Caco-2 (cell line): Measurements from ENCODE around the gene INKA2. TPM values are rescaled to one million over a fixed set of nuclear protein-coding genes. Genes with fewer than 3 reads are reported as not detected.

Source experiments
- BruUV-seq: library from RNA; stranded (reverse); fragments of 400-500 nt; replicated peaks from 2 replicates; lab custom pipeline; 2021; lab: Mats Ljungman, UMichigan
- CTCF ChIA-PET: fragments of 300-600 bp; sonication (Branson Sonifier 250); formaldehyde crosslinking; loops from one replicate; lab custom pipeline; 2022; ENCODE audit warnings: antibody characterized with exemption; lab: Charles Lee
- POLR2A ChIA-PET: fragments of 300-600 bp; sonication (Branson Sonifier 250); formaldehyde crosslinking; loops from one replicate; lab custom pipeline; 2022; ENCODE audit warnings: antibody characterized with exemption; lab: Charles Lee
- DNase-seq, 2 experiments: peaks; one replicate each; pipeline versions ENCODE4 v3.0.0 to v3.0.0-alpha.2; 2020 to 2022
- H3K27me3 ChIP-seq: replicated peaks from 2 replicates; pipeline ENCODE4 v1.6.0; 2011; ENCODE audit warnings: low read length; ENCODE audit not compliant: control insufficient read depth, insufficient read depth
- H3K36me3 ChIP-seq: 2 replicates; pipeline ENCODE4 v1.5.1; 2011; ENCODE audit warnings: low read length; ENCODE audit not compliant: control insufficient read depth, insufficient read depth
- H3K4me1 ChIP-seq: fragments of 250-450 bp; sonication (Bioruptor Pico); 2 replicates; pipeline ENCODE4 v1.5.1; 2020; ENCODE audit warnings: mild to moderate bottlenecking
- H3K4me3 ChIP-seq: 2 replicates; pipeline ENCODE4 v1.5.1; 2011; ENCODE audit warnings: low read depth, mild to moderate bottlenecking, control low read depth, low read length
- H3K9me3 ChIP-seq: fragments of 250-450 bp; sonication (Bioruptor Pico); 2 replicates; pipeline ENCODE4 v1.5.1; 2020; ENCODE audit warnings: mild to moderate bottlenecking, moderate library complexity
- H3K27ac Mint-ChIP-seq: one replicate; pipeline ENCODE4 v1.8.0; 2022; ENCODE audit warnings: mixed read lengths; ENCODE audit not compliant: unreplicated experiment
- H3K27me3 Mint-ChIP-seq: one replicate; pipeline ENCODE4 v1.8.0; 2022; ENCODE audit warnings: mixed read lengths; ENCODE audit not compliant: insufficient read depth, unreplicated experiment
- H3K36me3 Mint-ChIP-seq: one replicate; pipeline ENCODE4 v1.8.0; 2022; ENCODE audit warnings: mild to moderate bottlenecking, mixed read lengths; ENCODE audit not compliant: insufficient read depth, unreplicated experiment
- H3K4me1 Mint-ChIP-seq: one replicate; pipeline ENCODE4 v1.8.0; 2022; ENCODE audit warnings: low read depth, mixed read lengths; ENCODE audit not compliant: unreplicated experiment
- H3K4me3 Mint-ChIP-seq: one replicate; pipeline ENCODE4 v1.8.0; 2022; ENCODE audit warnings: mild to moderate bottlenecking, moderate library complexity, mixed read lengths; ENCODE audit not compliant: unreplicated experiment
- H3K9me3 Mint-ChIP-seq: one replicate; pipeline ENCODE4 v1.8.0; 2022; ENCODE audit warnings: mixed read lengths; ENCODE audit not compliant: unreplicated experiment
- intact Hi-C: fragments of 100-400 bp; cut with micrococcal nuclease; formaldehyde crosslinking; loops from one replicate; pipeline ENCODE4 v1.10.0; 2022; ENCODE audit not compliant: unreplicated experiment
- total RNA-seq: library from RNA; stranded (reverse); gene quantifications from 2 replicates; pipeline ENCODE4 v1.2.3, GENCODE V29; 2022
- TF ChIP-seq, protein P1 (sequence below), 2 experiments: fragments of 200-600 bp in 1 of 2; IDR thresholded peaks; 1 replicate in 1 of 2; 2 replicates in 1 of 2; pipeline versions ENCODE4 v1.5.1 to v1.8.0; 2011 to 2022; ENCODE audit warnings: antibody characterized with exemption in 1 of 2, control low read depth in 1 of 2, inconsistent platforms in 1 of 2, low read depth in 1 of 2, low read length in 1 of 2, mild to moderate bottlenecking in 1 of 2, moderate library complexity in 1 of 2; ENCODE audit not compliant: insufficient read depth in 1 of 2, severe bottlenecking in 1 of 2, unreplicated experiment in 1 of 2

The INKA2 gene
- total RNA-seq, 1 experiment from 2014 or later = 5.8 TPM

DNA sequence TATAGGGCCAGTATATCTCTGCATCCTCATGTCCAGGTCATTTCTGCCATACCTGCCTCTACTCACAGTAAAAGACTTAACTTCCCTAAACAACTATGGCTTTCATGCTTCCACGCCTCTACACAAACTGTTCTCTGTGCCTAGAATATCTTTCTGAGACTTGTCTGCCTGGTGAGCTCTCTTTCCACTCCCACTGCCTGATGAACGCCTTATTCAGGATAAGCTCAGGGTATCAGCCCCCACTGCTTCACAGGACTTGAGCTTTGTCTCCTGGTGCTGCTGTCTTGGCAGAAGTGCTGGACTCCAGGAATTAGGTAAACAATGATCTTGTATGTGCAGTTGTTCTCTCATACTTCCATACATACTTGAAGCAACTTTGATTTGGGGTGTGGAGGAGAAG, 11.7 kb upstream of the INKA2 start:
- Mint-ChIP-seq H3K27me3 (no peaks in the 10 kb centered on the region), H3K36me3 (peaks cover 9% of the 10 kb centered on the region), H3K27ac (no peak overlapping the region), H3K9me3 (no peaks in the 10 kb centered on the region), H3K4me3 (no peak overlapping the region), H3K4me1 (peaks cover 6% of the 10 kb centered on the region)
- no peak for DNase-seq
- ChIA-PET POLR2A (no interaction called here), CTCF (interaction anchor here (0.9 to 1.3 kb wide), 2 partner anchors 11 to 269 kb away, joined by 3 read pairs; partner anchors contain the start of gene INKA2)
- BruUV-seq = no TSS peak
- TF ChIP-seq, protein P1, sequence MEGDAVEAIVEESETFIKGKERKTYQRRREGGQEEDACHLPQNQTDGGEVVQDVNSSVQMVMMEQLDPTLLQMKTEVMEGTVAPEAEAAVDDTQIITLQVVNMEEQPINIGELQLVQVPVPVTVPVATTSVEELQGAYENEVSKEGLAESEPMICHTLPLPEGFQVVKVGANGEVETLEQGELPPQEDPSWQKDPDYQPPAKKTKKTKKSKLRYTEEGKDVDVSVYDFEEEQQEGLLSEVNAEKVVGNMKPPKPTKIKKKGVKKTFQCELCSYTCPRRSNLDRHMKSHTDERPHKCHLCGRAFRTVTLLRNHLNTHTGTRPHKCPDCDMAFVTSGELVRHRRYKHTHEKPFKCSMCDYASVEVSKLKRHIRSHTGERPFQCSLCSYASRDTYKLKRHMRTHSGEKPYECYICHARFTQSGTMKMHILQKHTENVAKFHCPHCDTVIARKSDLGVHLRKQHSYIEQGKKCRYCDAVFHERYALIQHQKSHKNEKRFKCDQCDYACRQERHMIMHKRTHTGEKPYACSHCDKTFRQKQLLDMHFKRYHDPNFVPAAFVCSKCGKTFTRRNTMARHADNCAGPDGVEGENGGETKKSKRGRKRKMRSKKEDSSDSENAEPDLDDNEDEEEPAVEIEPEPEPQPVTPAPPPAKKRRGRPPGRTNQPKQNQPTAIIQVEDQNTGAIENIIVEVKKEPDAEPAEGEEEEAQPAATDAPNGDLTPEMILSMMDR (IDR thresholded peaks at IDR 0.05; ENCODE audit: insufficient read depth in 1 of 2, low read depth in 1 of 2, low read length in 1 of 2, severe bottlenecking in 1 of 2, unreplicated experiment in 1 of 2) = no peak
- intact Hi-C loops = no loop called here
- Histone ChIP-seq H3K4me1 (peaks cover 5% of the 10 kb centered on the region; the same call in 1 of the 2 replicates), H3K4me3 (no peak overlapping the region), H3K9me3 (no peaks in the 10 kb centered on the region), H3K36me3 (no peaks in the 10 kb centered on the region), H3K27me3 (no peaks in the 10 kb centered on the region)

DNA sequence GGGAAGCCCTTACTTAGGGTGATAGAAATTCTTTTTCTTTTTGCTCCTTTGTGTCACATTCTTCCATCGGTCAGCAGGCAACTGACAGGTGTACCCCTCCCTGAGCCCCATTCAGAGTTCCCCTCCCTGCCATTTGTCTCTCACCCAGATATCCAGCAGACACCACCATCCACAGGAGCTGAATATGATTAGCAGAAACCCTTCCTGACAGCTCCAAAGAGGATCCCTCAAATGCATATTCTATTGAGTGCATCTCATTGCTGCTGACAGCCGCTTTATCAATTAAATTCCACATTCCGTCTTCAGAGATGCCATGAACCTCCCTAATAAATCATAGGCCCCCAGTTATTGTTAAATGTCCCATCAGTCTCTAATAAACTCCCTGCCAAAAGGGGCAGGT, 10.4 kb upstream of the INKA2 start:
- ChIA-PET POLR2A (no interaction called here), CTCF (interaction anchor here (1.0 kb wide), 1 partner anchor 268 kb away, joined by 3 read pairs; no protein-coding TSS in a partner anchor)
- TF ChIP-seq, protein P1 (IDR thresholded peaks at IDR 0.05; ENCODE audit: insufficient read depth in 1 of 2, low read depth in 1 of 2, low read length in 1 of 2, severe bottlenecking in 1 of 2, unreplicated experiment in 1 of 2) = no peak
- H3K4me1 ChIP-seq = peaks cover 2% of the 10 kb centered on the region; the same call in 1 of the 2 replicates
- H3K4me3 ChIP-seq = no peak overlapping the region
- no peak for DNase-seq
- intact Hi-C loops = no loop called here
- H3K27me3 ChIP-seq = no peaks in the 10 kb centered on the region
- Mint-ChIP-seq H3K9me3 (no peaks in the 10 kb centered on the region), H3K27me3 (no peaks in the 10 kb centered on the region), H3K36me3 (no peaks in the 10 kb centered on the region), H3K4me1 (peaks cover 3% of the 10 kb centered on the region), H3K27ac (no peak overlapping the region), H3K4me3 (no peak overlapping the region)
- no peaks in the 10 kb centered on the region for H3K9me3 ChIP-seq
- BruUV-seq = no TSS peak
- no peaks in the 10 kb centered on the region for H3K36me3 ChIP-seq

GRCh38 chr1:111747947-111748346, 8.8 kb upstream of the INKA2 start:
- intact Hi-C loops = loop anchor here (1.0 kb wide), 2 partner anchors 33 to 267 kb away; no protein-coding TSS in a partner anchor
- no TSS peak for BruUV-seq
- H3K9me3 ChIP-seq = no peaks in the 10 kb centered on the region
- H3K27me3 ChIP-seq = no peaks in the 10 kb centered on the region
- CTCF ChIA-PET = interaction anchor here (1.1 to 1.9 kb wide), 4 partner anchors 9 to 266 kb away, joined by 4 to 30 read pairs (median 8); partner anchors contain the start of gene INKA2
- no peaks in the 10 kb centered on the region for H3K4me1 ChIP-seq
- Mint-ChIP-seq H3K27ac (no peak overlapping the region), H3K9me3 (no peaks in the 10 kb centered on the region), H3K36me3 (no peaks in the 10 kb centered on the region), H3K27me3 (no peaks in the 10 kb centered on the region), H3K4me1 (no peaks in the 10 kb centered on the region), H3K4me3 (no peak overlapping the region)
- DNase-seq = no peak
- no peak overlapping the region for H3K4me3 ChIP-seq
- POLR2A ChIA-PET = no interaction called here
- TF ChIP-seq, protein P1 (IDR thresholded peaks at IDR 0.05; ENCODE audit: insufficient read depth in 1 of 2, low read depth in 1 of 2, low read length in 1 of 2, severe bottlenecking in 1 of 2, unreplicated experiment in 1 of 2) = no peak
- H3K36me3 ChIP-seq = no peaks in the 10 kb centered on the region
